Heart right ventricle (tissue), 16 donors: ENCODE measurements around the gene FCHSD2. TPM values are rescaled to one million over a fixed set of nuclear protein-coding genes. Genes with fewer than 3 reads are reported as not detected.

ENCODE experiments used
- ATAC-seq, 8 donors: fragments of 200-7000 bp; cut with Tn5 transposase; one replicate each; pipeline ENCODE4 v1.9.1; 2020; ENCODE audit warnings: mild to moderate bottlenecking in 8 of 8, moderate library complexity in 8 of 8, moderate number of reproducible peaks in 1 of 8
- DNase-seq, 2 donors: peaks; one replicate each; pipeline ENCODE4 v3.0.0-alpha.2; 2020
- H3K27ac ChIP-seq, 10 donors: fragments of 200-600 bp; sonication (generic) in 2 of 10; one replicate each; pipeline versions ENCODE4 v1.5.0 to v1.8.0; 2020 to 2022; ENCODE audit warnings: mild to moderate bottlenecking in 3 of 10
- H3K27me3 ChIP-seq, 7 donors: fragments of 200-600 bp; one replicate each; pipeline ENCODE4 v1.8.0; 2021 to 2022; ENCODE audit warnings: mild to moderate bottlenecking in 2 of 7
- H3K36me3 ChIP-seq, 9 donors: fragments of 200-600 bp; sonication (generic) in 1 of 9; one replicate each; pipeline versions ENCODE4 v1.5.0 to v1.8.0; 2020 to 2022; ENCODE audit warnings: mild to moderate bottlenecking in 2 of 9
- H3K4me1 ChIP-seq, 9 donors: fragments of 200-600 bp; sonication (generic) in 1 of 9; one replicate each; pipeline versions ENCODE4 v1.5.0 to v1.8.0; 2020 to 2022; ENCODE audit warnings: mild to moderate bottlenecking in 4 of 9
- H3K4me3 ChIP-seq, 10 donors: fragments of 200-600 bp; sonication (generic) in 2 of 10; one replicate each; pipeline versions ENCODE4 v1.5.0 to v1.8.0; 2020 to 2022; ENCODE audit warnings: mild to moderate bottlenecking in 7 of 10, moderate library complexity in 2 of 10
- H3K9me3 ChIP-seq, 11 donors: fragments of 200-600 bp in 10 of 11; sonication (generic) in 2 of 11; one replicate each; pipeline versions ENCODE4 v1.5.0 to v1.8.0; 2013 to 2022; ENCODE audit warnings: mild to moderate bottlenecking in 2 of 11, control low read depth in 1 of 11, moderate library complexity in 1 of 11
- CTCF ChIP-seq, 9 donors: fragments of 200-600 bp; sonication (generic) in 2 of 9; IDR thresholded peaks; one replicate each; pipeline versions ENCODE4 v1.5.0 to v1.8.0; 2021 to 2022; ENCODE audit warnings: antibody characterized with exemption in 9 of 9, mild to moderate bottlenecking in 5 of 9, moderate library complexity in 1 of 9
- WGBS, 2 donors: extraction: QIAGEN DNeasy Blood & Tissue Kit; methylation state at CpG; one replicate each; pipeline ENCODE4 v1.1.7; 2013; ENCODE audit warnings: inconsistent platforms in 1 of 2; 5-methylcytosine and 5-hydroxymethylcytosine counted together
- intact Hi-C, 10 donors: fragments of 100-400 bp; cut with DNase I; formaldehyde crosslinking; loops; one replicate each; pipeline versions ENCODE4 v1.11.1 to v1.14.2; 2022
- polyA plus RNA-seq, 2 donors: library from polyadenylated mRNA; stranded (reverse); fragments of 200-250 nt; gene quantifications; one replicate each; pipeline ENCODE4 v1.2.3, GENCODE V29; 2013
- total RNA-seq, 10 donors: library from RNA; stranded (reverse); fragmentation: NEBNext Ultra II Directional in 3 of 10; extraction: Animal tissue kit (Norgen Biotek cat#: 25700) in 3 of 10; gene quantifications; one replicate each; pipeline versions ENCODE4 v1.2.1 to v1.2.4, GENCODE V29; 2021 to 2023
- donor health status: Arrhythmogenic right ventricular cardiomyopathy.
- donor health status: ischemic (EF 13 %, LVEDD 7.1; RV severe dilation, severe dysfunction).
- donor health status: healthy with polysubstance abuse.
- donor health status: DM: no; HTN: yes; CAD: no.
- donor health status: DM: no; HTN: no; CAD: no.
- donor health status: ischemic (EF 25% LVEDD 6.9; RV normal size, moderate dysfunction).
- donor health status: ischemic (EF 25% LVEDD 5.7; RV mildly dilated, moderate dysfunction).
- donor health status: healthy.
- donor health status: DM: yes; HTN: yes; CAD: no.
- donor health status: Ischemic cardiomyopathy.
- donor health status: ischemic (EF 35%, LVEDD 5.7; RV mildly dilated, moderate dysfunction).
- donor health status: nonischemic (EF 11% LVEDD 7.7; RV severe dilation, severe dysfunction).
- donor health status: DM: yes; HTN: yes; CAD: no.
- donor health status: PGD.
- donor health status: ischemic (EF 29% LVEDD 5.4; RV normal size, mild dysfunction).
- donor health status: nonischemic (EF 23%, LVEDD 6.1; RV moderate dilation, normal function).

FCHSD2 gene
- total and polyA plus RNA-seq, 12 donors, result 16.1 to 48.4 (median 37.5) TPM

- intact Hi-C loops, result loop anchor here in 1 of 10 donors (10.0 kb wide), 1 partner anchor 224 kb away; no protein-coding TSS in a partner anchor
- Histone ChIP-seq H3K4me3 (no peak overlapping the region), H3K9me3 (no peaks in the 10 kb centered on the region), H3K4me1 (peaks cover 8 to 38% (median 32%) of the 10 kb centered on the region in 9 donors), H3K27me3 (no peaks in the 10 kb centered on the region), H3K36me3 (peaks cover 0 to 69% (median 0%) of the 10 kb centered on the region in 9 donors), H3K27ac (no peak overlapping the region)
- no peak for TF ChIP-seq CTCF (IDR thresholded peaks at IDR 0.05)
- ATAC-seq, result no peak
- WGBS, 2 donors, result 82 to 85% methylated on average over 4 of the region's 4 CpGs
- DNase-seq, result no peak
These were observed 323.1 kb downstream of the FCHSD2 start for GRCh38 chr11:72818971-72819370.

- H3K27ac ChIP-seq, result no peak overlapping the region
- 97 to 99% methylated on average over 4 of the region's 4 CpGs for whole genome bisulfite sequencing, 2 donors
- no peak for DNase-seq
- peaks cover 8 to 46% (median 40%) of the 10 kb centered on the region in 9 donors for H3K4me1 ChIP-seq
- H3K36me3 ChIP-seq, result peaks cover 0 to 59% (median 0%) of the 10 kb centered on the region in 9 donors
- ATAC-seq, result no peak
- intact Hi-C loops, result loop anchor here in 1 of 10 donors (10.0 kb wide), 1 partner anchor 223 kb away; no protein-coding TSS in a partner anchor
- TF ChIP-seq CTCF (IDR thresholded peaks at IDR 0.05), result no peak
- H3K4me3 ChIP-seq, result no peak overlapping the region
- H3K27me3 ChIP-seq, result no peaks in the 10 kb centered on the region
- H3K9me3 ChIP-seq, result no peaks in the 10 kb centered on the region
These were observed 324.2 kb downstream of the FCHSD2 start for GRCh38 chr11:72817966-72818365.

- Histone ChIP-seq H3K4me1 (peaks cover 11 to 52% (median 44%) of the 10 kb centered on the region in 9 donors), H3K27ac (peak overlapping the region in 3 of 10 donors; percentile 27 to 99 (median 96)), H3K9me3 (no peaks in the 10 kb centered on the region), H3K4me3 (peak overlapping the region in 3 of 10 donors; percentile 70 to 98 (median 85)), H3K36me3 (peaks cover 0 to 50% (median 0%) of the 10 kb centered on the region in 9 donors), H3K27me3 (no peaks in the 10 kb centered on the region)
- DNase-seq (no peak), ATAC-seq (no peak)
- intact Hi-C loops, result loop anchor here in 1 of 10 donors (10.0 kb wide), 1 partner anchor 222 kb away; no protein-coding TSS in a partner anchor
- no peak for TF ChIP-seq CTCF (IDR thresholded peaks at IDR 0.05)
- 77 to 86% methylated on average over 7 of the region's 7 CpGs for WGBS, 2 donors
These were observed 325.6 kb downstream of the FCHSD2 start for GRCh38 chr11:72816404-72816990.

GRCh38 chr11:72815110-72815618, 327.0 kb downstream of the FCHSD2 start:
- Histone ChIP-seq H3K36me3 (peaks cover 0 to 43% (median 0%) of the 10 kb centered on the region in 9 donors), H3K9me3 (no peaks in the 10 kb centered on the region), H3K27ac (peak overlapping the region; percentile 85 to 99 (median 96)), H3K4me1 (peaks cover 7 to 49% (median 36%) of the 10 kb centered on the region in 9 donors), H3K27me3 (no peaks in the 10 kb centered on the region), H3K4me3 (peak overlapping the region; percentile 58 to 98 (median 82))
- WGBS, 2 donors, result 23 to 27% methylated on average over 13 of the region's 13 CpGs
- DNase-seq (no peak), ATAC-seq (no peak)
- TF ChIP-seq CTCF (IDR thresholded peaks at IDR 0.05), result no peak
- intact Hi-C loops, result loop anchor here in 1 of 10 donors (10.0 kb wide), 1 partner anchor 220 kb away; no protein-coding TSS in a partner anchor
